C4-2B (cell line): ENCODE data around the gene ARPC1B.

Experiments used
- ZFX ChIP-seq: fragments of 450-650 bp; IDR thresholded peaks from 2 replicates; pipeline ENCODE4 v1.6.1; 2017
- TF ChIP-seq, protein P1 (sequence below): fragments of 450-650 bp; conservative IDR thresholded peaks from 2 replicates; pipeline ENCODE4 v1.5.1; 2017; ENCODE audit warnings: mild to moderate bottlenecking

- TF ChIP-seq, protein P1, sequence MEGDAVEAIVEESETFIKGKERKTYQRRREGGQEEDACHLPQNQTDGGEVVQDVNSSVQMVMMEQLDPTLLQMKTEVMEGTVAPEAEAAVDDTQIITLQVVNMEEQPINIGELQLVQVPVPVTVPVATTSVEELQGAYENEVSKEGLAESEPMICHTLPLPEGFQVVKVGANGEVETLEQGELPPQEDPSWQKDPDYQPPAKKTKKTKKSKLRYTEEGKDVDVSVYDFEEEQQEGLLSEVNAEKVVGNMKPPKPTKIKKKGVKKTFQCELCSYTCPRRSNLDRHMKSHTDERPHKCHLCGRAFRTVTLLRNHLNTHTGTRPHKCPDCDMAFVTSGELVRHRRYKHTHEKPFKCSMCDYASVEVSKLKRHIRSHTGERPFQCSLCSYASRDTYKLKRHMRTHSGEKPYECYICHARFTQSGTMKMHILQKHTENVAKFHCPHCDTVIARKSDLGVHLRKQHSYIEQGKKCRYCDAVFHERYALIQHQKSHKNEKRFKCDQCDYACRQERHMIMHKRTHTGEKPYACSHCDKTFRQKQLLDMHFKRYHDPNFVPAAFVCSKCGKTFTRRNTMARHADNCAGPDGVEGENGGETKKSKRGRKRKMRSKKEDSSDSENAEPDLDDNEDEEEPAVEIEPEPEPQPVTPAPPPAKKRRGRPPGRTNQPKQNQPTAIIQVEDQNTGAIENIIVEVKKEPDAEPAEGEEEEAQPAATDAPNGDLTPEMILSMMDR, result no peak
- no peak for TF ChIP-seq ZFX
Measured at GRCh38 chr7:99399597-99399996, 25.1 kb downstream of the ARPC1B start.
